ENCODE measurements around the gene TH.

The TH gene

DNA sequence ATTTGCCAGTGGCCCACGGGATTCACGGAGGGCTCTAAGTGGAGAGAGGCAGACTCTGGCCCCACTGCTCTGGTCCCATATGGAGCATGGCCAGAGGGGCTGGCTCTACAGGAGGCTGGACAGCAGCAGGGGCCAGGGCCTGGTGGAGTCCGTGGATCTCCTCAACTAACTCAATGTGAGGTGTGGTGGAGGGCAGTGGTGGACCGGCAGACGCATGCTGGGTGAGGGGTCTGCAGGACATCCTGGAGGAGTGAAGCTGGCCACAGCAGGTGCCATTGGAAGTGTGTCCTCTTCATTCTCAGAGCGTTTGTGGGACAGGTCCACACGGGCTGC, 48.0 kb downstream of the TH start:
- no peak overlapping the region for H3K4me3 ChIP-seq (ENCODE audit: low read length, poor library complexity, severe bottlenecking)
- no peaks in the 10 kb centered on the region for H3K79me2 ChIP-seq (ENCODE audit: insufficient read depth, low read length)

DNA sequence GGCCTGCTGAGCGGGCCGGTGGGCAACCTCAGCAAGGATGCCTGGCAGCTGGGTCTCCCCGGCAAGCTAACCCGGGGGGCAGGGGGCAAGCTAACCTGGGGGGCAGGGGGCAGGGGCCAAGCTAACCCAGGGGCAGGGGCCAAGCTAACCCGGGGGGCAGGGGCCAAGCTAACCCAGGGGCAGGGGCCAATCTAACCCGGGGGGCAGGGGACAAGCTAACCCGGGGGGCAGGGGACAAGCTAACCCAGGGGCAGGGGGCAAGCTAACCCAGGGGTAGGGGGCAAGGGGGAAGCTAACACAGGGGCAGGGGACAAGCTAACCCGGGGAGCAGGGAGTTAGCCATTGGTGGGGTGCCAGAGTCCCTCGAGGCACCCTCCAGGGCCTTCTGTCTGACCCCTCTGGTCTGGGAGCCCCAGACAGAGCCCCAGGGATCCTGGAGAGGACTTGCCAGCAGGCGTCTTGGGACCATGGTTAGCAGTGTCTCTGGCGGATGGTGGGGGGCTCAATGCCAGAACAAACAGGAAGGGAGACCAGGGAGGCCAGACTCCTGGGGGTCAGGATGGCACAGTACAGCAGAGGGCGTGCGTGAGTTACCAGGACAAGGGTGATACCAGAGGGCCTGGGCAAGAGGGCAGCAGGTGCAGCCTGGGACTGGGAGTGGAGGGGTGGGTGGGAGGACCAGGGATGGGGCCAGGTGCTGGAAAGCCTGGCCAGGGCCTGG, 48.5 kb downstream of the TH start:
- Histone ChIP-seq H3F3A (ENCODE audit: low read depth) (no peaks in the 10 kb centered on the region), H4K20me1 (ENCODE audit: insufficient read depth, low read length, poor library complexity, severe bottlenecking) (no peaks in the 10 kb centered on the region), H3K79me2 (ENCODE audit: insufficient read depth, low read length) (no peaks in the 10 kb centered on the region), H3K9me3 (ENCODE audit: insufficient read depth, low read depth, low read length) (no peaks in the 10 kb centered on the region), H3K4me3 (ENCODE audit: low read length, poor library complexity, severe bottlenecking) (no peak overlapping the region), H3K36me3 (ENCODE audit: insufficient read depth, low read length) (no peaks in the 10 kb centered on the region), H3K27me3 (ENCODE audit: insufficient read depth, low read length, poor library complexity, severe bottlenecking) (no peaks in the 10 kb centered on the region), H3K9ac (ENCODE audit: low read depth, low read length, poor library complexity, severe bottlenecking) (no peak overlapping the region), H3K4me1 (ENCODE audit: insufficient read depth, low read length, poor library complexity, severe bottlenecking) (no peaks in the 10 kb centered on the region), H2AFZ (ENCODE audit: low read length) (no peak overlapping the region), H3K9me2 (replicated peaks; ENCODE audit: low read depth, low read length) (no peaks in the 10 kb centered on the region), H3K4me2 (ENCODE audit: low read depth, low read length, poor library complexity, severe bottlenecking) (no peak overlapping the region)
- TF ChIP-seq, protein P1, sequence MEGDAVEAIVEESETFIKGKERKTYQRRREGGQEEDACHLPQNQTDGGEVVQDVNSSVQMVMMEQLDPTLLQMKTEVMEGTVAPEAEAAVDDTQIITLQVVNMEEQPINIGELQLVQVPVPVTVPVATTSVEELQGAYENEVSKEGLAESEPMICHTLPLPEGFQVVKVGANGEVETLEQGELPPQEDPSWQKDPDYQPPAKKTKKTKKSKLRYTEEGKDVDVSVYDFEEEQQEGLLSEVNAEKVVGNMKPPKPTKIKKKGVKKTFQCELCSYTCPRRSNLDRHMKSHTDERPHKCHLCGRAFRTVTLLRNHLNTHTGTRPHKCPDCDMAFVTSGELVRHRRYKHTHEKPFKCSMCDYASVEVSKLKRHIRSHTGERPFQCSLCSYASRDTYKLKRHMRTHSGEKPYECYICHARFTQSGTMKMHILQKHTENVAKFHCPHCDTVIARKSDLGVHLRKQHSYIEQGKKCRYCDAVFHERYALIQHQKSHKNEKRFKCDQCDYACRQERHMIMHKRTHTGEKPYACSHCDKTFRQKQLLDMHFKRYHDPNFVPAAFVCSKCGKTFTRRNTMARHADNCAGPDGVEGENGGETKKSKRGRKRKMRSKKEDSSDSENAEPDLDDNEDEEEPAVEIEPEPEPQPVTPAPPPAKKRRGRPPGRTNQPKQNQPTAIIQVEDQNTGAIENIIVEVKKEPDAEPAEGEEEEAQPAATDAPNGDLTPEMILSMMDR (conservative IDR thresholded peaks at IDR 0.05; ENCODE audit: low read length), result no peak
- no peak for TF ChIP-seq EZH2phosphoT487 (IDR thresholded peaks at IDR 0.05; ENCODE audit: borderline replicate concordance)

More for the DNA sequence above, 48.0 kb downstream of the TH start:
- Histone ChIP-seq H3K4me2 (ENCODE audit: low read depth, low read length, poor library complexity, severe bottlenecking) (no peak overlapping the region), H3F3A (ENCODE audit: low read depth) (no peaks in the 10 kb centered on the region), H3K9me3 (ENCODE audit: insufficient read depth, low read depth, low read length) (no peaks in the 10 kb centered on the region), H2AFZ (ENCODE audit: low read length) (no peak overlapping the region), H4K20me1 (ENCODE audit: insufficient read depth, low read length, poor library complexity, severe bottlenecking) (no peaks in the 10 kb centered on the region), H3K27me3 (ENCODE audit: insufficient read depth, low read length, poor library complexity, severe bottlenecking) (no peaks in the 10 kb centered on the region), H3K9ac (ENCODE audit: low read depth, low read length, poor library complexity, severe bottlenecking) (no peak overlapping the region), H3K9me2 (replicated peaks; ENCODE audit: low read depth, low read length) (no peaks in the 10 kb centered on the region), H3K4me1 (ENCODE audit: insufficient read depth, low read length, poor library complexity, severe bottlenecking) (no peaks in the 10 kb centered on the region), H3K36me3 (ENCODE audit: insufficient read depth, low read length) (no peaks in the 10 kb centered on the region)
- TF ChIP-seq, protein P1 (conservative IDR thresholded peaks at IDR 0.05; ENCODE audit: low read length), result no peak
- no peak for TF ChIP-seq EZH2phosphoT487 (IDR thresholded peaks at IDR 0.05; ENCODE audit: borderline replicate concordance)

DNA sequence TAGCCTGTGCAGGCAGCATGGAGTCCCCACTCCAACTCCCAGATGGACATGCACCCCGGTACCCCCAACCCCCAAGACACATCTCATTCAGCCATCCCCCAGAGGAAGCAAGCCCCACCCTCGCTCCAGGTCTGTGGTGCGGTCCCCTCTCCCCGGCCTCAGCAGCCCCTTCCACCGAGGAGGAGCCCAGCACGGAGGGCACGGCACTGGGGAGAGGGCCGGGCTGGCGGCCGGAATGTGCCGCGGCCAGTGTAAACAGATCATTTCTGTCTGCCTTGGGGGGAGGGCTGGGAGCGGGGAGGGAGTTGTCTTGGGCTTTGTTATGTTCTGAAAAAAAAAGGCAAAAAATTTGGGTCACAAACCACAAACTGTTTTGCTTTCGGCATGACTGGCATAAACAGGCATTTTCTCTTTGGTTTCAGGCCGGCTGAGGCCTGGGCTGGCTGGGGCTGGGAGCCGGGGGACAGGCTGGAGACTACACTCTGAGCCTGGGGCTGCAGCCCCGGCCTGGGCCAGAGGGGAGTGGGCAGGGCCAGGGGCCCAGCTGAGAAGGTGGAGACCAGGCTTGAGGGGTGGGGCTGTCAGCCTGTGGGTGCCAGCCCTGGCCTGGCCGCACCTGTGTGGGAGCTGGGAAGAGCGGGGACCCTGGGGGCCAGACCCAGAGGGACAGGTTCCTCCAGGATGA, 49.3 kb downstream of the TH start:
- H3K4me3 ChIP-seq (ENCODE audit: low read length, poor library complexity, severe bottlenecking), result no peak overlapping the region
- no peaks in the 10 kb centered on the region for H4K20me1 ChIP-seq (ENCODE audit: insufficient read depth, low read length, poor library complexity, severe bottlenecking)
- no peak overlapping the region for H3K9ac ChIP-seq (ENCODE audit: low read depth, low read length, poor library complexity, severe bottlenecking)
- H3F3A ChIP-seq (ENCODE audit: low read depth), result no peaks in the 10 kb centered on the region
- H2AFZ ChIP-seq (ENCODE audit: low read length), result no peak overlapping the region
- no peaks in the 10 kb centered on the region for H3K9me3 ChIP-seq (ENCODE audit: insufficient read depth, low read depth, low read length)
- no peak overlapping the region for H3K4me2 ChIP-seq (ENCODE audit: low read depth, low read length, poor library complexity, severe bottlenecking)
- no peaks in the 10 kb centered on the region for H3K36me3 ChIP-seq (ENCODE audit: insufficient read depth, low read length)
- no peaks in the 10 kb centered on the region for H3K4me1 ChIP-seq (ENCODE audit: insufficient read depth, low read length, poor library complexity, severe bottlenecking)
- no peak for TF ChIP-seq EZH2phosphoT487 (IDR thresholded peaks at IDR 0.05; ENCODE audit: borderline replicate concordance)
- no peaks in the 10 kb centered on the region for H3K9me2 ChIP-seq (replicated peaks; ENCODE audit: low read depth, low read length)
- no peaks in the 10 kb centered on the region for H3K79me2 ChIP-seq (ENCODE audit: insufficient read depth, low read length)
- no peaks in the 10 kb centered on the region for H3K27me3 ChIP-seq (ENCODE audit: insufficient read depth, low read length, poor library complexity, severe bottlenecking)
